Breast epithelium (tissue), 4 donors: Measurements from ENCODE around the gene PRPSAP1. TPM values are rescaled to one million over a fixed set of nuclear protein-coding genes. Genes with fewer than 3 reads are reported as not detected.
A peak's percentile ranks its signal among the peaks of the same experiment; 100 is the strongest.
"Not testable (repeated sequence)": the region's sequence is repeated elsewhere in the genome, so short reads cannot be mapped to it uniquely, and the experiment has no call there.

Source experiments
- DNase-seq, 2 donors: peaks; one replicate each; pipeline ENCODE4 v3.0.0-alpha.2; 2019; ENCODE audit warnings: low spot score in 2 of 2
- H3K27ac ChIP-seq, 2 donors: fragments of 200-600 bp; sonication (generic) in 1 of 2; one replicate each; pipeline ENCODE4 v1.5.1; 2016 to 2019; ENCODE audit warnings: mild to moderate bottlenecking in 1 of 2
- H3K27me3 ChIP-seq, 2 donors: fragments of 200-600 bp; sonication (generic) in 1 of 2; one replicate each; pipeline versions ENCODE4 v1.5.1 to v1.6.0; 2017 to 2019; ENCODE audit warnings: control low read depth in 1 of 2, mild to moderate bottlenecking in 1 of 2
- H3K36me3 ChIP-seq: fragments of 200-600 bp; one replicate; pipeline ENCODE4 v1.5.1; 2019
- H3K4me1 ChIP-seq, 2 donors: fragments of 200-600 bp; sonication (generic); one replicate each; pipeline ENCODE4 v1.5.1; 2016 to 2019; ENCODE audit warnings: control low read depth in 1 of 2
- H3K4me3 ChIP-seq, 3 donors: fragments of 200-600 bp; sonication (generic); 1 replicate in 2 of 3; 2 replicates in 1 of 3; pipeline ENCODE4 v1.5.1; 2016 to 2019; ENCODE audit warnings: mild to moderate bottlenecking in 3 of 3, moderate library complexity in 2 of 3
- H3K9me3 ChIP-seq, 2 donors: fragments of 200-600 bp; sonication (generic) in 1 of 2; one replicate each; pipeline ENCODE4 v1.5.1; 2016 to 2019; ENCODE audit warnings: control low read depth in 1 of 2
- CTCF ChIP-seq, 3 donors: fragments of 450-650 bp; IDR thresholded peaks; one replicate each; pipeline ENCODE4 v1.5.1; 2016 to 2017; ENCODE audit warnings: antibody characterized with exemption in 3 of 3, mild to moderate bottlenecking in 3 of 3, moderate library complexity in 3 of 3
- POLR2A ChIP-seq: fragments of 450-650 bp; IDR thresholded peaks from one replicate; pipeline ENCODE4 v1.6.1; 2016; ENCODE audit warnings: antibody characterized with exemption, mild to moderate bottlenecking, moderate library complexity
- POLR2AphosphoS5 ChIP-seq, 3 donors: sonication (generic); formaldehyde crosslinking; IDR thresholded peaks; one replicate each; pipeline ENCODE4 v1.6.1; 2017; ENCODE audit warnings: antibody characterized with exemption in 3 of 3
- intact Hi-C: fragments of 100-400 bp; cut with DNase I; formaldehyde crosslinking; loops from one replicate; pipeline ENCODE4 v1.15.1; 2023; ENCODE audit warnings: low total_unique reads
- total RNA-seq, 3 donors: library from RNA; depleted of rRNA; stranded (reverse); fragments of >200 nt; gene quantifications; one replicate each; pipeline ENCODE4 v1.1.0, GENCODE V29; 2016

PRPSAP1 gene
- total RNA-seq, 3 donors from 2014 or later = 71.4 to 110 (median 78.3) TPM

GRCh38 chr17:76351526-76352071 is 2.1 kb downstream of the PRPSAP1 start:
- no peak overlapping the region for H3K4me3 ChIP-seq

DNA sequence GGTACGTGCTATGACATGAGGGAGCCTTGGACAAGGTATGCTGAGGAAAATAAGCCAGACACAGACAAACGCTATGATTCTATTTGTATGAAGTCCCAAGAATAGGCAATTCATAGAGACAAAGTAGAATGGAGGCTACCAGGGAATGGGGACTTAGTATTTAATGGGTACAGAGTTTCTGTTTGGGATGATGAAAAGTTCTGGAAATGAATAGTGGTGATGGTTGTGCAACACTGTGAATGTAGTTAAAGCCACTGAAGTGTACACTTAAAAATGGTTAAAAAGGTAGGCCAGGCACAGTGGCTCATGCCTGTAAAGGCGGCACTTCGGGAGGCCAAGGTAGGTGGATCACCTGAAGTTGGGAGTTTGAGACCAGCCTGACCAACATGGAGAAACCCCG is 3.3 kb downstream of the PRPSAP1 start:
- peak in 1 of 2 donors; percentile 17 for DNase-seq
- intact Hi-C loops = no loop called here

More at GRCh38 chr17:76351526-76352071, 2.1 kb downstream of the PRPSAP1 start:
- no peaks in the 10 kb centered on the region for H3K36me3 ChIP-seq
- no peaks in the 10 kb centered on the region for H3K9me3 ChIP-seq
- intact Hi-C loops = no loop called here
- no peaks in the 10 kb centered on the region for H3K4me1 ChIP-seq
- H3K27ac ChIP-seq = no peak overlapping the region
- DNase-seq = no peak
- no peaks in the 10 kb centered on the region for H3K27me3 ChIP-seq
- TF ChIP-seq POLR2AphosphoS5 (IDR thresholded peaks at IDR 0.05) (no peak), CTCF (IDR thresholded peaks at IDR 0.05) (no peak), POLR2A (no peak)

GRCh38 chr17:76346936-76347335 is 6.8 kb downstream of the PRPSAP1 start:
- H3K27me3 ChIP-seq, H3K4me1 ChIP-seq, H3K9me3 ChIP-seq, H3K4me3 ChIP-seq, H3K36me3 ChIP-seq, DNase-seq, H3K27ac ChIP-seq: not testable (repeated sequence)
- intact Hi-C loops = loop anchor here (5.0 kb wide), 1 partner anchor 690 kb away; no protein-coding TSS in a partner anchor

More for the DNA sequence above, 3.3 kb downstream of the PRPSAP1 start:
- TF ChIP-seq POLR2AphosphoS5 (IDR thresholded peaks at IDR 0.05) = no peak
- TF ChIP-seq CTCF (IDR thresholded peaks at IDR 0.05) = no peak
- no peak for TF ChIP-seq POLR2A
- H3K9me3 ChIP-seq = no peaks in the 10 kb centered on the region
- no peaks in the 10 kb centered on the region for H3K27me3 ChIP-seq
- H3K4me3 ChIP-seq = no peak overlapping the region
- H3K4me1 ChIP-seq = no peaks in the 10 kb centered on the region
- H3K27ac ChIP-seq = no peak overlapping the region
- no peaks in the 10 kb centered on the region for H3K36me3 ChIP-seq

- H3K36me3 ChIP-seq = no peaks in the 10 kb centered on the region
- no peaks in the 10 kb centered on the region for H3K9me3 ChIP-seq
- H3K27me3 ChIP-seq = no peaks in the 10 kb centered on the region
- no peak for TF ChIP-seq CTCF (IDR thresholded peaks at IDR 0.05)
- TF ChIP-seq POLR2AphosphoS5 (IDR thresholded peaks at IDR 0.05) = no peak
- no peak for TF ChIP-seq POLR2A
- H3K4me3 ChIP-seq = no peak overlapping the region
- intact Hi-C loops = loop anchor here (5.0 kb wide), 1 partner anchor 692 kb away; no protein-coding TSS in a partner anchor
- no peaks in the 10 kb centered on the region for H3K4me1 ChIP-seq
- H3K27ac ChIP-seq = no peak overlapping the region
- peak in 1 of 2 donors; percentile 6 for DNase-seq
Observed at GRCh38 chr17:76345377-76345974, 8.2 kb downstream of the PRPSAP1 start.

GRCh38 chr17:76343106-76343505 is 10.6 kb downstream of the PRPSAP1 start:
- Histone ChIP-seq H3K27me3 (no peaks in the 10 kb centered on the region), H3K9me3 (no peaks in the 10 kb centered on the region), H3K36me3 (no peaks in the 10 kb centered on the region), H3K4me3 (no peak overlapping the region), H3K27ac (no peak overlapping the region), H3K4me1 (no peaks in the 10 kb centered on the region)
- no peak for DNase-seq
- intact Hi-C loops = no loop called here
- TF ChIP-seq POLR2AphosphoS5 (IDR thresholded peaks at IDR 0.05) (no peak), POLR2A (no peak), CTCF (IDR thresholded peaks at IDR 0.05) (no peak)
